ENCODE data around the gene RNLS. TPM values are rescaled to one million over a fixed set of nuclear protein-coding genes. Genes with fewer than 3 reads are reported as not detected.

The RNLS gene
- polyA plus RNA-seq, 3 donors, result 3.3 to 3.9 (median 3.7) TPM

GRCh38 chr10:88346144-88346977 lies 236.8 kb downstream of the RNLS start:
- no peak overlapping the region for H2AFZ ChIP-seq (ENCODE audit: insufficient read depth, low read depth, low read length, poor library complexity, severe bottlenecking)
- no peak overlapping the region for H3K27ac ChIP-seq (ENCODE audit: low read depth in 1 of 2, low read length in 2 of 2)
- no peak for TF ChIP-seq CTCF (IDR thresholded peaks at IDR 0.05)
- no peaks in the 10 kb centered on the region for H3K27me3 Mint-ChIP-seq (ENCODE audit: low read depth in 3 of 3)
- no peak overlapping the region for H3K4me3 ChIP-seq (replicated peaks in 1 of 3; ENCODE audit: low read depth in 2 of 3, low read length in 3 of 3)
- H3K79me2 ChIP-seq (ENCODE audit: insufficient read depth, low read length), result no peaks in the 10 kb centered on the region
- WGBS (ENCODE audit: insufficient coverage), result 100% methylated on average over 1 of the region's 6 CpGs
- no peak overlapping the region for H3K4me3 Mint-ChIP-seq
- H3K9me3 Mint-ChIP-seq, result peaks cover under 1 to 10% (median 2%) of the 10 kb centered on the region in 7 donors
- H3K4me1 ChIP-seq (ENCODE audit: control insufficient read depth in 1 of 2, insufficient read depth in 2 of 2, low read length in 2 of 2), result no peaks in the 10 kb centered on the region
- H3K27ac Mint-ChIP-seq, result no peak overlapping the region
- H3K9ac ChIP-seq (ENCODE audit: insufficient read depth, low read length, poor library complexity, severe bottlenecking), result no peak overlapping the region
- intact Hi-C loops (cut with micrococcal nuclease), result no loop called here
- no peak overlapping the region for H3K4me2 ChIP-seq (replicated peaks; ENCODE audit: extremely low read depth, low read length, poor library complexity, severe bottlenecking)
- H3K4me1 Mint-ChIP-seq, result no peaks in the 10 kb centered on the region
- DNase-seq, result no peak
- H4K20me1 ChIP-seq (ENCODE audit: insufficient read depth, low read length), result no peaks in the 10 kb centered on the region
- no peaks in the 10 kb centered on the region for H3K9me3 ChIP-seq (replicated peaks in 1 of 2; ENCODE audit: control insufficient read depth in 1 of 2, insufficient read depth in 1 of 2, low read length in 2 of 2)
- no peaks in the 10 kb centered on the region for H3K36me3 ChIP-seq (replicated peaks in 1 of 2; ENCODE audit: control insufficient read depth in 1 of 2, insufficient read depth in 2 of 2, low read length in 2 of 2)
- H3K27me3 ChIP-seq (ENCODE audit: control insufficient read depth in 2 of 2, insufficient read depth in 2 of 2, low read length in 2 of 2), result no peaks in the 10 kb centered on the region
- H3K36me3 Mint-ChIP-seq, result no peaks in the 10 kb centered on the region

- no peak overlapping the region for H3K4me3 ChIP-seq (replicated peaks in 1 of 3; ENCODE audit: low read depth in 2 of 3, low read length in 3 of 3)
- H3K79me2 ChIP-seq (ENCODE audit: insufficient read depth, low read length), result no peaks in the 10 kb centered on the region
- TF ChIP-seq CTCF (IDR thresholded peaks at IDR 0.05), result no peak
- no peak overlapping the region for H3K9ac ChIP-seq (ENCODE audit: insufficient read depth, low read length, poor library complexity, severe bottlenecking)
- H3K27ac ChIP-seq (ENCODE audit: low read depth in 1 of 2, low read length in 2 of 2), result no peak overlapping the region
- no peak for DNase-seq
- no peaks in the 10 kb centered on the region for H3K4me1 ChIP-seq (ENCODE audit: control insufficient read depth in 1 of 2, insufficient read depth in 2 of 2, low read length in 2 of 2)
- H3K9me3 Mint-ChIP-seq, result peaks cover 0 to 2% (median 0%) of the 10 kb centered on the region in 7 donors
- H3K36me3 ChIP-seq (replicated peaks in 1 of 2; ENCODE audit: control insufficient read depth in 1 of 2, insufficient read depth in 2 of 2, low read length in 2 of 2), result no peaks in the 10 kb centered on the region
- H3K9me3 ChIP-seq (replicated peaks in 1 of 2; ENCODE audit: control insufficient read depth in 1 of 2, insufficient read depth in 1 of 2, low read length in 2 of 2), result no peaks in the 10 kb centered on the region
- H3K4me3 Mint-ChIP-seq, result no peak overlapping the region
- H3K4me2 ChIP-seq (replicated peaks; ENCODE audit: extremely low read depth, low read length, poor library complexity, severe bottlenecking), result no peak overlapping the region
- no peak overlapping the region for H3K27ac Mint-ChIP-seq
- H3K27me3 ChIP-seq (ENCODE audit: control insufficient read depth in 2 of 2, insufficient read depth in 2 of 2, low read length in 2 of 2), result no peaks in the 10 kb centered on the region
- H3K36me3 Mint-ChIP-seq, result no peaks in the 10 kb centered on the region
- H3K4me1 Mint-ChIP-seq, result no peaks in the 10 kb centered on the region
- WGBS (ENCODE audit: insufficient coverage), result 83% methylated on average over 2 of the region's 2 CpGs
- H3K27me3 Mint-ChIP-seq (ENCODE audit: low read depth in 3 of 3), result peaks cover 0 to 3% (median 0%) of the 10 kb centered on the region in 3 donors
- intact Hi-C loops (cut with micrococcal nuclease), result no loop called here
- no peaks in the 10 kb centered on the region for H4K20me1 ChIP-seq (ENCODE audit: insufficient read depth, low read length)
- no peak overlapping the region for H2AFZ ChIP-seq (ENCODE audit: insufficient read depth, low read depth, low read length, poor library complexity, severe bottlenecking)
Measured at GRCh38 chr10:88343761-88344484, 239.2 kb downstream of the RNLS start.

Data from CD14-positive monocyte (primary cell).